Cardiac fibroblast (primary cell): ENCODE data around the gene CEP57L1.

Source experiments
- DNase-seq, 2 donors: peaks; one replicate each; pipeline versions ENCODE4 v3.0.0 to v3.0.0-alpha.2; 2010; ENCODE audit warnings: low read depth in 2 of 2
- H3K4me3 ChIP-seq, 2 donors: replicated peaks in 1 of 2; 1 replicate in 1 of 2; 2 replicates in 1 of 2; pipeline ENCODE4 v1.5.1; 2011; ENCODE audit warnings: low read depth in 2 of 2, low read length in 2 of 2, mild to moderate bottlenecking in 2 of 2, moderate library complexity in 1 of 2
- TF ChIP-seq, protein P1 (sequence below): IDR thresholded peaks from one replicate; pipeline ENCODE4 v1.5.1; 2011; ENCODE audit warnings: low read depth, mild to moderate bottlenecking, low read length, inconsistent platforms

CEP57L1 gene

DNA sequence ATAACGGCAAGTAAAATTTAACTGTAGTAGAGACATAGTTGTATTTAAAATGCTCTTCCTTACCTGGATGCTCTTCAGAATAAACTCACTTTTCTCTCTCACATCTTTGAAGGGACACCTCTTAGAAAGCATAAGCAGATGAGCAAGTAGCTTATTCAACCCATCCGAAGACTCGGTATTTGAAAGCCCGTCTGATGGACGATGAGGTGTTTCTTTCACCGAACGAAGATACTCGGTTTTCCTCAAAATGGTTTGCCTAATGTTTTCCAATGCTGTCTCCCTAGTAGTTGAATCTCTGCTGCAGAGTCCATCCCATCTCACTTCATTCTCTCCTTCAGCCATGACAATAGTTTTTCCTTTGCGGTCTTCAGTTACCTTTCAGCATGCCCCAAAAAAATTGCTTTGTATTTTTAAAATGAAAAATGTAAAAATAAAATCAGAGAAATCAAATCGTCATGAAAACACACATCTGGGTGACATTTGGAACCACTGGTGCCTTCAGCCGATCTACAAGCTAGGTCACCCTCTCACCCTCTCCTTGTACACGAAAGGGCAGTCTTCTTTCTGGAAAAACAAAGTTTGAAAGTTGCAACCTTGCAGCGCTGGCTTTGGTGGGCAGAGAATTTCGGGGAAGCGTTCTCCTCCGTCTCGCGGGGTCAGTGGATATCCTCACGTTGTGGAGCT, 1.4 kb upstream of the CEP57L1 start:
- peak in 1 of 2 donors; percentile 42 for DNase-seq
- peak overlapping the region; percentile 87 to 88 for H3K4me3 ChIP-seq
- TF ChIP-seq, protein P1, sequence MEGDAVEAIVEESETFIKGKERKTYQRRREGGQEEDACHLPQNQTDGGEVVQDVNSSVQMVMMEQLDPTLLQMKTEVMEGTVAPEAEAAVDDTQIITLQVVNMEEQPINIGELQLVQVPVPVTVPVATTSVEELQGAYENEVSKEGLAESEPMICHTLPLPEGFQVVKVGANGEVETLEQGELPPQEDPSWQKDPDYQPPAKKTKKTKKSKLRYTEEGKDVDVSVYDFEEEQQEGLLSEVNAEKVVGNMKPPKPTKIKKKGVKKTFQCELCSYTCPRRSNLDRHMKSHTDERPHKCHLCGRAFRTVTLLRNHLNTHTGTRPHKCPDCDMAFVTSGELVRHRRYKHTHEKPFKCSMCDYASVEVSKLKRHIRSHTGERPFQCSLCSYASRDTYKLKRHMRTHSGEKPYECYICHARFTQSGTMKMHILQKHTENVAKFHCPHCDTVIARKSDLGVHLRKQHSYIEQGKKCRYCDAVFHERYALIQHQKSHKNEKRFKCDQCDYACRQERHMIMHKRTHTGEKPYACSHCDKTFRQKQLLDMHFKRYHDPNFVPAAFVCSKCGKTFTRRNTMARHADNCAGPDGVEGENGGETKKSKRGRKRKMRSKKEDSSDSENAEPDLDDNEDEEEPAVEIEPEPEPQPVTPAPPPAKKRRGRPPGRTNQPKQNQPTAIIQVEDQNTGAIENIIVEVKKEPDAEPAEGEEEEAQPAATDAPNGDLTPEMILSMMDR = no peak

DNA sequence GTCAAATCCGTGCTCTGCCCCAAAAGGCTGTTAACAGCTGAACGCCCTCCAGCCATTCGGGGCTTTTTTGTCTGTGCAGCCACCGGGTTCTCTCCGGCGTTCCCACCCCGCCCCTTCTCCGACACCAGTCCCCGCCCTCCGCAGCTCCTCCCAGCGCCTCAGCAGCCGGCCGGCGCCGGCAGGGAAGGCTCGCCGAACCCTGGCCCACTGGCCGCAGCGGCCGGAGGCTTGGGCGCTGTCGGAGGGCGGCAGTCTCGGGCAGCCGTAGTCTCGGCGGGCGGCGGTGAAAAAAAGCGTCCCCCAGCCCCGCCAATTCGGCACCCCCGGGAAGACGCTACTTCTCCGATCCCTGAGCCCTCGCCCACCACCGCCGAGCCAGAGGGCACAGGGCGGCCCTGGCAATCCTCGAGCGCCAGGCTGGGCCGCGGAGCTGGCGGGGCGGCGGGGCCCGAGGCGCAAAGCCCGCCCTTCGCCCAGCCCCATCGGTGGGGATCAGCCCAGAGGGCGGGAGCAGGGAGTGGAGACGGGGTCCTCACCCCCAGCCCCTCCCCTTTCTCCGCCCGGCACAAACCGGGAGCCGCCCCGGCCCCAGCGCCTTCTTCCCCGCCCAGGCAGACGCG, 781 bp upstream of the CEP57L1 start, which contains the start of gene SESN1:
SESN1 (minus strand) TSS at position 431 of the 620 bp plus-strand sequence. CDS start 773 bp downstream, outside the sequence.
- TF ChIP-seq, protein P1 = no peak
- DNase-seq = peak; percentile 93 to 100
- H3K4me3 ChIP-seq = peak within 1 kb of the TSS; percentile 87 to 88

DNA sequence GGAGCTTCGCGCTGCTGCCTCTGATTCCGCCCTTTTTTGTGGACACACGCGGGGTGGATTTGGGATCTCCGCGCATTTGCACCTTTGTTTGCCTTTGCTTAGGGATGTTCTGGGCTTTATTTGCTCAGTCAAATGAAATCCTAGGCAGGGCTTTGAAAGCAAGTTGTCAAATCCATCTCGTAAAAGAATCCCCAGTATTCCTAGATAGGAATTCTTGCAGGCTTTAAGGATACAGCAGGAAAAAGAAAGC, 453 bp downstream of the CEP57L1 start:
- DNase-seq = no peak
- peak overlapping the region; percentile 87 to 88 for H3K4me3 ChIP-seq
- TF ChIP-seq, protein P1 = no peak

DNA sequence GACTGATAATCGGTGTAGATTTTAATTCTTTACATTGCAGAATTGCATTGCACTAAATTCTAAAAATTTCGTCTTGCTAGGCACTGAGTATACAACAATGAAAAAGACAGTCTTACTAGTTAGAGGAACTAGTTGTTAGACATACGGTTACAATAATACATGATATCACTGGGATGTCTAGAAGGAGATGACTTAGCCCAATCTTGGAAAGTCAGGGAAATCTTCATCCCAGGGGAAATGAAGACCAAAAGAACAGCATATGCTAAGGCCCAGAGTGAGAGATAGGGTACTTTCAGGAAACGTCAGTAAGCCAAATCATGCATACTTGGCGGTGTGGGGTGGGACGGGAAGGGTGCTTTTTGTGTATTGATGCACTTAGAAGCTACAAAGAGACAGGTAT, 901 bp downstream of the CEP57L1 start:
- peak overlapping the region in 1 of 2 donors; percentile 88 for H3K4me3 ChIP-seq
- TF ChIP-seq, protein P1 = no peak
- peak in 1 of 2 donors; percentile 47 for DNase-seq

DNA sequence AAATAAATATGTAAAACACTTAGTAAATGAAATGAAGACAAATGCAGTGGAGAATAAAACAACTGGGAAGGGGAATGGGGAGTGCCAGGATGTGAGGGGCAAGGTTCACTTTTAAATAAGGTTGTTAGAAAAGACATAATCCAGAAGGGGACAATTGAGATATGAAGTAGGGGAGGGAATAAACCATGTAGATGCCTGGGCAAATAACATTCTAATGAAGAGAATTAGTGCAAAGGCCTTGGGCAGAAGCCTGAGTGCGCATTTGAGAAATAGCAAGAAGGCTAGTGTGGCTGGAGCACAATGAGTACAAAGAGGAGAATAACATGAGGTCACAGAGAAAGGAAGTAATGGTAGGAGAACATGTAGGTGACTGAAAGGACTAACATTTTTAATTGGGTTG, 2.4 kb downstream of the CEP57L1 start:
- TF ChIP-seq, protein P1 = no peak
- DNase-seq = no peak

DNA sequence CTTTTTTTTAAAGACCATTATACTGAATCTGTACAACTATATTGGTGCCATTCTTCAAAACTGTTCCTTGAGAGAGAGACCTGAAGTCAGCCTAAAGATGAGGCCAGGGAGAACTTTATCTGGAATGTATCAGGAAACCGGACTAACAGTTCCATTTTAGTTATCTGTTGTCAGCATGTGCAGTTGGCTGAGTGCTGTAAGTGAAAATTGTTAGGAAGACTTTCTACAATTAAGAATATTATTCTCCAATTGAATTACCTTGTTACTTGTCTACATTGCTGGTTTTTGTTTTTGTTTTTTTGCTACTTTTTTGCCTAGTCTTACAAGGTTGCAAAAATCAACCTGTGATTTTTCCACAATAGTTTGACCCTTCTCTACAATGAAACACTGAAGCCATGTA, 7.5 kb downstream of the CEP57L1 start:
- no peak for DNase-seq
- no peak overlapping the region for H3K4me3 ChIP-seq
- TF ChIP-seq, protein P1 = no peak

More for the DNA sequence above, 2.4 kb downstream of the CEP57L1 start:
- no peak overlapping the region for H3K4me3 ChIP-seq
